HG02623 (cell line): Measurements from ENCODE around the gene ATXN1.
"Not testable (repeated sequence)": the region's sequence is repeated elsewhere in the genome, so short reads cannot be mapped to it uniquely, and the experiment has no call there.

Experiments
- ATAC-seq: cut with Tn5 transposase; IDR thresholded peaks from one replicate; pipeline ENCODE4 v1.9.1; 2021; ENCODE audit warnings: moderate library complexity; ENCODE audit not compliant: unreplicated experiment

Gene ATXN1

DNA sequence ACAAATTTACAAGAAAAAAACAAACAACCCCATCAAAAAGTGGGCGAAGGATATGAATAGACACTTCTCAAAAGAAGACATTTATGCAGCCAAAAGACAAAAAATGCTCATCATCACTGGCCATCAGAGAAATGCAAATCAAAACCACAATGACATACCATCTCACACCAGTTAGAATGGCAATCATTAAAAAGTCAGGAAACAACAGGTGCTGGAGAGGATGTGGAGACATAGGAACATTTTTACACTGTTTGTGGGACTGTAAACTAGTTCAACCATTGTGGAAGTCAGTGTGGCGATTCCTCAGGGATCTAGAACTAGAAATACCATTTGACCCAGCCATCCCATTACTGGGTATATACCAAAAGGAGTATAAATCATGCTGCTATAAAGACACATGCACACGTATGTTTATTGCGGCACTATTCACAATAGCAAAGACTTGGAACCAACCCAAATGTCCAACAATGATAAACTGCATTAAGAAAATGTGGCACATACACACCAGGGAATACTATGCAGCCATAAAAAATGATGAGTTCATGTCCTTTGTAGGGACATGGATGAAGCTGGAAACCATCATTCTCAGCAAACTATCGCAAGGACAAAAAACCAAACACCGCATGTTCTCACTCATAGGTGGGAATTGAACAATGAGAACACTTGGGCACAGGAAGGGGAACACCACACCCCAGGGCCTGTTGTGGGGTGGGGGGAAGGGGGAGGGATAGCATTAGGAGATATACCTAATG lies 58.5 kb downstream of the ATXN1 start:
- ATAC-seq: not testable (repeated sequence)

- ATAC-seq: no peak
These were observed 60.4 kb downstream of the ATXN1 start for GRCh38 chr6:16700916-16701234.

- ATAC-seq: no peak
These were observed 60.9 kb downstream of the ATXN1 start for GRCh38 chr6:16700202-16700915.

GRCh38 chr6:16698997-16699868 lies 62.0 kb downstream of the ATXN1 start:
- ATAC-seq: no peak

GRCh38 chr6:16698162-16698533 lies 63.1 kb downstream of the ATXN1 start:
- ATAC-seq: no peak

GRCh38 chr6:16697437-16698161 lies 63.7 kb downstream of the ATXN1 start:
- ATAC-seq: no peak

DNA sequence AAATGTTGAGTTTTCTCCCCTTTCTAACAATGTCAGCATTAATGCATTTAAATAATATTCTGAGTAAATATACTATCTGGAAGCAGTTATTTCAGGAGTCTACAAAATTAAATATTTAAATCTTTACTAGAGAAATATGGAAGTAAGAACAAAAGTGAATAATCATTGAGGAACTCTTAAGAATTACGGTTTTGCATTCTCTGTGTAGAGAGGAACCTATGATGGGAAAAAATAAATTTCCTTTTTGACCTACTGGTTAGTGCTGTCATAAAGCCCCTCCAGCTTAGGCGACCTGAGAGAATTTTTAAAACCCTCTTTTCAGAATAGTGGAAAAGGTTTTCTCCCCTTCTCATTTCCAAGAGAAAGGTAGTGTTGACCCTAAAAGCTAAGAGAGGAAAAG lies 64.8 kb downstream of the ATXN1 start:
- ATAC-seq: no peak

- ATAC-seq: no peak
These were observed 66.3 kb downstream of the ATXN1 start for GRCh38 chr6:16694781-16695578.

DNA sequence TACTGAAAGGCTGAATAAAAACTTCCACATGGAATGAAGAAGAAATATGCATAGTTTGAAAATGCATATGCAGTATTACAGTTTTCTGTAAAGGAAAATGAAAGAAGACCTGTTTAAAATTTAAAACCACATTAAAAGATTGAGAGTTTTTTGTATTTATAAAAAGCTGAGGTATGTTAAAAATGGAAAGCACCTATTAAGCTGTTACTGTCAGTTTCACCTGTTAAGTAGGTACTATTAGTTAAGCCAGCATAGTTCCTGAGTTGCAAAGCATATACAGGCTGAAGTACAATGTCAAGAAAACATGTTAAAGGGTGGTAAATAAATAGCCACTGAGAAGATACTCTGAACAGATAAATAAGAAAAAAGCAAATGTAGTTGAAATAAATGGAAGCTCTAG lies 69.9 kb downstream of the ATXN1 start:
- ATAC-seq: no peak

DNA sequence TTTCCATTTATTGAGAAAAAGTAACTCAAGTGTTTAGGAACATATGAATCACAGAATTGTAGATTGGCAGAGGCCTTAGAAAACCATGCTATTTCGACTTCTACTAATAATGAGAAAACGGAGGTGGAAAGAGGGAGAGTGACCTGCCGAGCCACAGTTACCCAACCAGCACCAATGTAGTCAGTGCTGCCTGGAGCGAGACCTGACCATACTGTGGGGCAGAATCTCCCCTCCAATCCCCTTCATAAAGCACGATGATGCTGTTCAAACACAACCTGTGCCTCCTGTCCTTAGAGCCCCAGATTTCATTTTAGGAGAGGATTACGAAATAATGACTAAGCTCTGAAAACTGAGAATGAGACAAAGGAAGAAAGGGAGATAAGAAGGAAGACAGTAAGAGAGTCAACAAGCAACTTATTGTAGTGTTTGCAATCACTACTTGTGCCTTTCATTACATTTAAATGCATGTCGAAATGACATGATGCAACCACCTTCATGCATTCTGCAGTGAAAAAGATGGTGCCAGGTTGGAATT lies 70.6 kb downstream of the ATXN1 start:
- peak; percentile 79 for ATAC-seq

DNA sequence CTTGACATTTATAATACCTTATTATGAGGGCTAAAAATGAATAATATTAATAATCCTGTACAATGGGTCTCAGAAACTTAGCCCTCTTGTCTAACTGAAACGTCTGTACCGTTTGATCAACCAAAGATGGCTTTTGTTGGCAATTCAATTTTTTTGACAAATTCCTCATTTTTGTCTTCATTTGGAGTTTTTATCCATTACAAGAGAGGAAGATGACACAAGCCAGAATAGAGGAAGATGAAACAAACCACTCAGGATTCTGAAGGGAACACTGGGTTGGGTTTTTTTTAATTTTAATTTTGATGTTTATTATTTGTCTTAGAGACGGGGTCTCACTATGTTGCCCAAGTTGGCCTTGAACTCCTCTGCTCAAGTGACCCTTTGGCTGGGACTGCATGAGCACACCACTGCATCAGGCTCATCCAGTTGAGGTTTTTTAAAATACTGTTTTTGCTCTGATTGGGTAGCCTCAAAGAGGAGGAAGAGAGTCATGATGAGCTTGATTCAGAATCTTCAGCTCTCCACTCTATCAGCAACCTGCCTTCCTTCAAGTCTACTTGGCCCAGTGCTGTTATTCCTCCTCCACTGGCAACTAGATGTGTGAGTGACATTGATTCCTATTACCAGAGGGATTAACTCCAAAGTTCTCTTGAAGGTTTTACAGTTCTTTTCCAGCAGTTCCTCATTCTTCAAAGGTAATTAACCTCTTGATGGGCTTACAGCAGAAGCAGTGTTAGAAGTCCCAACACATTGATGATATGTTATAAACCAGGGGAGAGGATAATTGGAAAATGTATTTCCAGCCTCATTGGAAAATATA lies 71.3 kb downstream of the ATXN1 start:
- ATAC-seq: no peak

DNA sequence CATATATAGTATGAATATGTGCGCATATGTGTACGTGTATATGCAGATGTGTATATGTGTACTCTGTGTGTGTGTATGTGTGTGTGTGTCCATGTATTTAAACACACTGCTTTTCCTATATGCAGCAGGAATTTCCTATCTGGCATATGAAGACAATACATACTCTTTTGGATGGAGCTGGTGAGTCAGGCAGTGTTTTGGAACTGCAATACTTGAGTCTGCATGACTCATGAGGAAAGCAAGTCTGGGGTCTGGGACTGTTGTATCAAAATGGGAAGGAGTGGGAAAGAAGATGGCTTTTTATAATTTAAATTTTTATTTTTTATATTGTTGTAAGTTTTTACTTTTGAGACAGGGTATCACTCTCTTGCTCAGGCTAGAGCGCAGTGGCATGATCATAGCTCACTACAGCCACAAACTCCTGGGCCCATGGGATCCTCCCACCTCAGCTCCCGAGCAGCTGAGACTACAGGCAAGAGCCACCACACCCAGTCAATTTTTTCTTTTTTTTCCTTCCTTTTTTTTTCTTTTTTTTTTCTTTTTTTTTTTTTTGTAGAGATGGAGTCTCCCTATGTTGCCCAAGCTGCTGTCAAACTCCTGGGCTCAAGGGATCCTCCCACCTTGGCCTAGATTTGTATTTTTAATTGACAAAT lies 72.2 kb downstream of the ATXN1 start:
- no peak for ATAC-seq

DNA sequence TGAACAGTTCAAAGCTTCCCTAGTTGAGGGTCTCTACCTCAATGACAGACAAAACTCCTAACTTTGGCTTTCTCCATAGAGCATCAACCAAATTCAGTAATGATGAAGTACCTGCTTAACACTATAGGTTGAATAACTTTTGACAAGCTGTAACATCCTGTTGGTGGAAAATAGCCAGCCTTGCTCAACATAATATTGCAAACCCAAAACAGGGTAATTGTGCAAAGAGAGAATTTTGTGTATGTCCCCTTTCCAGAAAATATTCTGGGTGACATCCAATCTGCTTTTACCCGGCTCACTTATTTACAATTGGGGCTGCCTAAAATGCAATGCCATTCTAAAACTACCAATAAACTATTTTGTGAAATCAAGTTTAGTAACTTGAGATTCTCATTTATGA lies 72.8 kb downstream of the ATXN1 start:
- no peak for ATAC-seq

GRCh38 chr6:16687045-16687444 lies 74.2 kb downstream of the ATXN1 start:
- no peak for ATAC-seq

GRCh38 chr6:16684896-16685554 lies 76.2 kb downstream of the ATXN1 start:
- peak; percentile 55 for ATAC-seq

DNA sequence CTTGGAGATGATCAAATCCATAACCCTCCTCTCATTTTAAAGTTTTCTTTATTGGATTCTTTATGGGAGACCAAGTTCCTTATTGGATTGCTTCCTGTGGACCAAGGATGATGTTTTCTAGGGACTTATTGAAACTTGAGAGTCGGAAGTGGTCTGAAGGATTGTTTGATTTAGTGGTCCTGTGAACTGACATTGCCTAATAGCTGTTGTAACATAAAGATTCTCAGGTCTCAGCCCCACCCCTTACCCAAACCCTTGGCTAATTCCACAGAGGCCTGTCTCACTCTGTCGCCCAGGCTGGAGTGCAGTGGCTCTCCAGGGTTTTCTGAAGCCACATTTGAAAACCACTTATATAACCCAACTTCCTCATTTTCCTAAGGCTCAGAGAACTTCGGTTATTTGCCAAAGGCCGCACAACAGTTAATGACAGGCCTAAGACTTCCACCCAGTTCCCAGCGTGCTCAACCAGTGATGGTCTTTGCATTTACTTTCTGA lies 77.0 kb downstream of the ATXN1 start:
- no peak for ATAC-seq

DNA sequence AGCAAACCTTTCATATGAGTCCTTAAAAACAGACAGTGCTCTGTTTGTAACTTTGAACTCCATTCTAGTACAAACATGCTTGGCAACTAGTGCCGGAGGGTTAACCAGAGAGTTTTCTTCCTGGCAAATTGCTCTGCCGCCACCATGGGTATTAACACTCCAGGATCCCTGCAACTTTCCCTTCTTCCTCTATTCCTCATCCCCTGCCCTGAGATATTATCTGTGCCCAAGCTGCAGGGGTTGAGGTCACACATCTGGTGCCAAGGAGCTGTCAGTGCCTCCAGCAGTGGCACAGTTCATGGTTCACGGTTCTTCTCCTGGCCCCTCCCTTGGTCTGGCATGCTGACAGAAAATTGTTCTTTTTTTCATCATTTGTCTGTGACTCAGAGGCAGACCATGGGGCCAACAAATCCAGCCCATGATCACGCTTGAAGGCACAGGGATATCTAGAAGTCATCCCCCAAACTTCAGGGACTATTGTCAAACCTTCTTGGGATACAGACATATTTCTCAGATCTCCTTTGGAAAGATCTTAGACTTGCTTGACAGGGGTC lies 77.5 kb downstream of the ATXN1 start:
- ATAC-seq: no peak
